ENCODE measurements around the gene HDHD3. TPM values are rescaled to one million over a fixed set of nuclear protein-coding genes. Genes with fewer than 3 reads are reported as not detected.

HDHD3 gene
- total RNA-seq, 2 experiments from 2014 or later = 16.1 to 16.5 TPM

GRCh38 chr9:113352006-113352405 is 24.8 kb downstream of the HDHD3 start:
- ChIA-PET CTCF (interaction anchor here (0.5 to 5.9 kb wide), 4 partner anchors 12 to 183 kb away, joined by 3 to 42 read pairs (median 20); partner anchors contain the start of genes ALAD, C9orf43, POLE3 and WDR31), POLR2A (interaction anchor here (0.6 to 3.2 kb wide), 3 partner anchors 11 to 59 kb away, joined by 3 to 29 read pairs (median 10); partner anchors contain the start of genes C9orf43, HDHD3 and POLE3)
- DNase-seq = no peak
- Mint-ChIP-seq H3K4me1 (peaks cover 41% of the 10 kb centered on the region), H3K4me3 (no peak overlapping the region), H3K27ac (no peak overlapping the region), H3K36me3 (ENCODE audit: low read depth) (peaks cover 3% of the 10 kb centered on the region), H3K9me3 (no peaks in the 10 kb centered on the region), H3K27me3 (peaks cover 11% of the 10 kb centered on the region)

- ChIA-PET CTCF (interaction anchor here (0.5 to 5.9 kb wide), 7 partner anchors 11 to 307 kb away, joined by 3 to 42 read pairs (median 5); partner anchors contain the start of genes ALAD, CDC26, PRPF4 and WDR31), POLR2A (interaction anchor here (0.7 to 4.0 kb wide), 10 partner anchors 11 to 305 kb away, joined by 3 to 40 read pairs (median 6); partner anchors contain the start of genes C9orf43, CDC26, FKBP15 and HDHD3)
- Mint-ChIP-seq H3K4me1 (peaks cover 44% of the 10 kb centered on the region), H3K36me3 (ENCODE audit: low read depth) (peaks cover 3% of the 10 kb centered on the region), H3K4me3 (peak overlapping the region; percentile 82), H3K9me3 (no peaks in the 10 kb centered on the region), H3K27me3 (peaks cover 11% of the 10 kb centered on the region), H3K27ac (peak overlapping the region; percentile 64)
- peak; percentile 38 for DNase-seq
Observed at GRCh38 chr9:113350937-113351336, 25.8 kb downstream of the HDHD3 start.

GRCh38 chr9:113350107-113350661 is 26.6 kb downstream of the HDHD3 start:
- peaks cover 11% of the 10 kb centered on the region for H3K27me3 Mint-ChIP-seq
- DNase-seq = no peak
- peak overlapping the region; percentile 63 for H3K27ac Mint-ChIP-seq
- peaks cover 49% of the 10 kb centered on the region for H3K4me1 Mint-ChIP-seq
- H3K4me3 Mint-ChIP-seq = peak overlapping the region; percentile 82
- no peaks in the 10 kb centered on the region for H3K9me3 Mint-ChIP-seq
- H3K36me3 Mint-ChIP-seq (ENCODE audit: low read depth) = peaks cover 3% of the 10 kb centered on the region
- POLR2A ChIA-PET = interaction anchor here (0.7 to 4.0 kb wide), 16 partner anchors 10 to 305 kb away, joined by 3 to 40 read pairs (median 4); partner anchors contain the start of genes ALAD, C9orf43, CDC26 and FKBP15
- CTCF ChIA-PET = interaction anchor here (0.8 to 5.9 kb wide), 8 partner anchors 10 to 308 kb away, joined by 3 to 42 read pairs (median 4); partner anchors contain the start of genes ALAD, CDC26, POLE3 and PRPF4

- H3K9me3 Mint-ChIP-seq = no peaks in the 10 kb centered on the region
- H3K4me1 Mint-ChIP-seq = peaks cover 52% of the 10 kb centered on the region
- peaks cover 11% of the 10 kb centered on the region for H3K27me3 Mint-ChIP-seq
- H3K36me3 Mint-ChIP-seq (ENCODE audit: low read depth) = peaks cover 3% of the 10 kb centered on the region
- H3K27ac Mint-ChIP-seq = peak within 1 kb of the TSS; percentile 63
- ChIA-PET POLR2A (interaction anchor here (0.7 to 4.0 kb wide), 16 partner anchors 9 to 232 kb away, joined by 3 to 40 read pairs (median 5); partner anchors contain the start of genes ALAD, C9orf43, CDC26 and FKBP15), CTCF (interaction anchor here (0.5 to 5.9 kb wide), 7 partner anchors 10 to 76 kb away, joined by 3 to 42 read pairs (median 5); partner anchors contain the start of genes ALAD, CDC26, POLE3 and PRPF4)
- peak; percentile 53 for DNase-seq
- peak within 1 kb of the TSS; percentile 82 for H3K4me3 Mint-ChIP-seq
Observed at GRCh38 chr9:113349445-113350094, 27.2 kb downstream of the HDHD3 start, which contains the start of gene BSPRY. Gene BSPRY (plus strand): TSS chr9:113349541. CDS start chr9:113349580, 39 bp downstream.

- Mint-ChIP-seq H3K9me3 (no peaks in the 10 kb centered on the region), H3K27ac (no peak overlapping the region), H3K4me1 (peaks cover 52% of the 10 kb centered on the region), H3K36me3 (ENCODE audit: low read depth) (peaks cover 3% of the 10 kb centered on the region), H3K27me3 (peaks cover 11% of the 10 kb centered on the region), H3K4me3 (peak overlapping the region; percentile 77)
- ChIA-PET CTCF (interaction anchor here (0.5 to 5.9 kb wide), 7 partner anchors 9 to 127 kb away, joined by 3 to 42 read pairs (median 5); partner anchors contain the start of genes ALAD, CDC26, PRPF4 and WDR31), POLR2A (interaction anchor here (0.8 to 4.0 kb wide), 13 partner anchors 9 to 233 kb away, joined by 3 to 40 read pairs (median 5); partner anchors contain the start of genes ALAD, C9orf43, CDC26 and FKBP15)
- DNase-seq = no peak
Observed at GRCh38 chr9:113349066-113349444, 27.7 kb downstream of the HDHD3 start.

GRCh38 chr9:113348437-113348836 is 28.3 kb downstream of the HDHD3 start:
- ChIA-PET CTCF (interaction anchor here (1.2 to 5.9 kb wide), 8 partner anchors 8 to 126 kb away, joined by 3 to 42 read pairs (median 4); partner anchors contain the start of genes ALAD, CDC26, PRPF4 and WDR31), POLR2A (interaction anchor here (0.7 to 4.0 kb wide), 10 partner anchors 8 to 233 kb away, joined by 3 to 40 read pairs (median 6); partner anchors contain the start of genes C9orf43, CDC26, FKBP15 and HDHD3)
- peaks cover 9% of the 10 kb centered on the region for H3K27me3 Mint-ChIP-seq
- no peak overlapping the region for H3K4me3 Mint-ChIP-seq
- H3K36me3 Mint-ChIP-seq (ENCODE audit: low read depth) = peaks cover 3% of the 10 kb centered on the region
- no peaks in the 10 kb centered on the region for H3K9me3 Mint-ChIP-seq
- H3K27ac Mint-ChIP-seq = no peak overlapping the region
- H3K4me1 Mint-ChIP-seq = peaks cover 56% of the 10 kb centered on the region
- no peak for DNase-seq

- H3K36me3 Mint-ChIP-seq (ENCODE audit: low read depth) = no peaks in the 10 kb centered on the region
- peaks cover under 1% of the 10 kb centered on the region for H3K27me3 Mint-ChIP-seq
- no peak for DNase-seq
- no peak overlapping the region for H3K4me3 Mint-ChIP-seq
- no peaks in the 10 kb centered on the region for H3K9me3 Mint-ChIP-seq
- no peak overlapping the region for H3K27ac Mint-ChIP-seq
- CTCF ChIA-PET = interaction anchor here (1.5 kb wide), 1 partner anchor 63 kb away, joined by 3 read pairs; no protein-coding TSS in a partner anchor
- H3K4me1 Mint-ChIP-seq = peaks cover 53% of the 10 kb centered on the region
- POLR2A ChIA-PET = interaction anchor here (1.7 kb wide), 1 partner anchor 31 kb away, joined by 4 read pairs; the partner anchor contains the start of gene HDHD3
Observed at GRCh38 chr9:113345671-113346070, 31.1 kb downstream of the HDHD3 start.

GRCh38 chr9:113345190-113345589 is 31.6 kb downstream of the HDHD3 start:
- H3K9me3 Mint-ChIP-seq = no peaks in the 10 kb centered on the region
- H3K4me3 Mint-ChIP-seq = no peak overlapping the region
- no peak overlapping the region for H3K27ac Mint-ChIP-seq
- no peaks in the 10 kb centered on the region for H3K36me3 Mint-ChIP-seq (ENCODE audit: low read depth)
- ChIA-PET CTCF (interaction anchor here (0.6 to 1.5 kb wide), 2 partner anchors 57 to 64 kb away, joined by 3 read pairs; no protein-coding TSS in a partner anchor), POLR2A (no interaction called here)
- no peaks in the 10 kb centered on the region for H3K27me3 Mint-ChIP-seq
- peaks cover 53% of the 10 kb centered on the region for H3K4me1 Mint-ChIP-seq
- no peak for DNase-seq

- peaks cover 55% of the 10 kb centered on the region for H3K4me1 Mint-ChIP-seq
- H3K36me3 Mint-ChIP-seq (ENCODE audit: low read depth) = no peaks in the 10 kb centered on the region
- H3K4me3 Mint-ChIP-seq = no peak overlapping the region
- no peak overlapping the region for H3K27ac Mint-ChIP-seq
- no peaks in the 10 kb centered on the region for H3K9me3 Mint-ChIP-seq
- no peak for DNase-seq
- no peaks in the 10 kb centered on the region for H3K27me3 Mint-ChIP-seq
- CTCF ChIA-PET = interaction anchor here (1.0 kb wide), 1 partner anchor 57 kb away, joined by 3 read pairs; the partner anchor contains the start of gene ALAD
- POLR2A ChIA-PET = no interaction called here
Observed at GRCh38 chr9:113343732-113344231, 33.0 kb downstream of the HDHD3 start.

- ChIA-PET CTCF (interaction anchor here (1.2 to 4.0 kb wide), 2 partner anchors 8 to 20 kb away, joined by 3 to 42 read pairs; partner anchors contain the start of gene BSPRY), POLR2A (interaction anchor here (1.7 to 3.1 kb wide), 3 partner anchors 8 to 68 kb away, joined by 4 to 40 read pairs (median 9); partner anchors contain the start of genes BSPRY, C9orf43, CDC26 and POLE3)
- H3K4me1 Mint-ChIP-seq = peaks cover 45% of the 10 kb centered on the region
- H3K27ac Mint-ChIP-seq = no peak overlapping the region
- no peak for DNase-seq
- no peak overlapping the region for H3K4me3 Mint-ChIP-seq
- H3K9me3 Mint-ChIP-seq = no peaks in the 10 kb centered on the region
- H3K36me3 Mint-ChIP-seq (ENCODE audit: low read depth) = no peaks in the 10 kb centered on the region
- H3K27me3 Mint-ChIP-seq = no peaks in the 10 kb centered on the region
Observed at GRCh38 chr9:113341712-113342410, 34.9 kb downstream of the HDHD3 start.

GRCh38 chr9:113340011-113340699 is 36.6 kb downstream of the HDHD3 start, which contains the start of gene WDR31:
Gene WDR31 (minus strand): TSS chr9:113340275. CDS start chr9:113332022, 8,253 bp downstream.
- Mint-ChIP-seq H3K27ac (no peak within 1 kb of the TSS), H3K4me1 (peaks cover 46% of the 10 kb centered on the region), H3K36me3 (ENCODE audit: low read depth) (no peaks in the 10 kb centered on the region), H3K4me3 (peak within 1 kb of the TSS; percentile 68), H3K9me3 (no peaks in the 10 kb centered on the region), H3K27me3 (no peaks in the 10 kb centered on the region)
- POLR2A ChIA-PET = interaction anchor here (1.1 to 3.1 kb wide), 8 partner anchors 10 to 239 kb away, joined by 4 to 40 read pairs (median 6); partner anchors contain the start of genes ALAD, BSPRY, C9orf43 and FKBP15
- CTCF ChIA-PET = interaction anchor here (0.9 to 4.0 kb wide), 8 partner anchors 10 to 239 kb away, joined by 3 to 42 read pairs (median 4); partner anchors contain the start of genes ALAD, BSPRY, C9orf43 and CDC26
- DNase-seq = peak; percentile 80

All from activated CD4-positive, alpha-beta memory T cell treated with anti-CD3 and anti-CD28 coated beads, Interleukin-2, amount 10 ng/mL, durations not matched to agents 7 days and 5 days (primary cell).